GM21423 (cell line): ENCODE measurements around the gene FAM163B.
"Not testable (repeated sequence)": the region's sequence is repeated elsewhere in the genome, so short reads cannot be mapped to it uniquely, and the experiment has no call there.

Experiments
- ATAC-seq: cut with Tn5 transposase; IDR thresholded peaks from one replicate; pipeline ENCODE4 v1.9.1; 2021; ENCODE audit warnings: mild to moderate bottlenecking, moderate library complexity; ENCODE audit not compliant: unreplicated experiment

Gene FAM163B

GRCh38 chr9:133640160-133640559 lies 31.0 kb upstream of the FAM163B start:
- no peak for ATAC-seq

- no peak for ATAC-seq
Observed at GRCh38 chr9:133639613-133640012, 30.4 kb upstream of the FAM163B start.

GRCh38 chr9:133638711-133639110 lies 29.5 kb upstream of the FAM163B start:
- ATAC-seq = no peak

GRCh38 chr9:133638076-133638475 lies 28.9 kb upstream of the FAM163B start:
- ATAC-seq = no peak

GRCh38 chr9:133637451-133638055 lies 28.4 kb upstream of the FAM163B start:
- no peak for ATAC-seq

GRCh38 chr9:133636902-133637301 lies 27.7 kb upstream of the FAM163B start:
- ATAC-seq = no peak

GRCh38 chr9:133635533-133636531 lies 26.6 kb upstream of the FAM163B start, which contains the start of gene DBH:
DBH (plus strand) TSS chr9:133636363; CDS start chr9:133636372, 9 bp downstream.
- ATAC-seq = no peak

GRCh38 chr9:133635098-133635497 lies 25.9 kb upstream of the FAM163B start:
- no peak for ATAC-seq

- no peak for ATAC-seq
Observed at GRCh38 chr9:133634081-133634691, 25.0 kb upstream of the FAM163B start.

- ATAC-seq = no peak
Observed at GRCh38 chr9:133633681-133634080, 24.5 kb upstream of the FAM163B start.

- no peak for ATAC-seq
Observed at GRCh38 chr9:133632806-133633680, 23.9 kb upstream of the FAM163B start.

GRCh38 chr9:133631111-133631510 lies 21.9 kb upstream of the FAM163B start:
- ATAC-seq = no peak

- ATAC-seq = no peak
Observed at GRCh38 chr9:133629221-133630110, 20.3 kb upstream of the FAM163B start.

GRCh38 chr9:133628766-133629165 lies 19.6 kb upstream of the FAM163B start:
- ATAC-seq = no peak

GRCh38 chr9:133627341-133627740 lies 18.2 kb upstream of the FAM163B start:
- ATAC-seq = no peak

- not testable (repeated sequence) for ATAC-seq
Observed at GRCh38 chr9:133626008-133626407, 16.8 kb upstream of the FAM163B start.

- no peak for ATAC-seq
Observed at GRCh38 chr9:133622555-133622954, 13.4 kb upstream of the FAM163B start.

- no peak for ATAC-seq
Observed at GRCh38 chr9:133621725-133622267, 12.6 kb upstream of the FAM163B start.

GRCh38 chr9:133619791-133620190 lies 10.6 kb upstream of the FAM163B start:
- ATAC-seq = no peak
